ENCODE data around the gene AP4E1.

The AP4E1 gene

DNA sequence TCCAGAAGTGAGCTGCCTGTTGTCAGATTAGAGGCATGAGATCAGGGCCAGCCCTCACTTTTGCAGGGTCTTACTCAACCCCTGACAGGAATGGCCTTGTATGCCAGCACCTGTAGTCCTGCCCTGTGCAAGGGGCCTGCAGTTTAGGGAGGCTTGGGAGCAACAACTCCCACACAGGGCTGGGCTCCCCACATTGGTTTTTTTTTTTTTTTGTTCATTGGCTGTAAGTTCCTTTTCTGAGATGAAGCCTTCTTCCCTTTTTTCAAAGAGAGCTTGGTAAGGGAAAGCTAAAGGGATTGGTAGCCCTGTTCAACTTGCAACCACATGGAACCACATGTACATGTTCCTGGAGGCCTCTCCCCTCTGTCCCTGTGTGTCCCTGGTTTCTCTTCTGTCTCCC, 139.8 kb downstream of the AP4E1 start:
- Histone ChIP-seq H4K20me1 (ENCODE audit: insufficient read depth, low read length) (no peaks in the 10 kb centered on the region), H3K4me3 (ENCODE audit: low read length) (no peak overlapping the region), H3K4me2 (ENCODE audit: low read length) (no peak overlapping the region), H3K27me3 (ENCODE audit: low read depth, low read length) (no peaks in the 10 kb centered on the region), H3K9me3 (ENCODE audit: insufficient read depth, low read length) (no peaks in the 10 kb centered on the region), H3K79me2 (ENCODE audit: low read length) (no peaks in the 10 kb centered on the region), H3K9ac (ENCODE audit: low read length) (no peak overlapping the region), H2AFZ (ENCODE audit: low read depth, low read length) (no peak overlapping the region), H3K4me1 (ENCODE audit: low read length) (peaks cover 12% of the 10 kb centered on the region), H3K27ac (ENCODE audit: low read length) (no peak overlapping the region), H3K36me3 (replicated peaks; ENCODE audit: low read depth, low read length) (no peaks in the 10 kb centered on the region)
- no peak for TF ChIP-seq EZH2phosphoT487 (IDR thresholded peaks at IDR 0.05; ENCODE audit: low read depth)
- TF ChIP-seq CTCF (IDR thresholded peaks at IDR 0.05; ENCODE audit: low read depth, low read length), result no peak

DNA sequence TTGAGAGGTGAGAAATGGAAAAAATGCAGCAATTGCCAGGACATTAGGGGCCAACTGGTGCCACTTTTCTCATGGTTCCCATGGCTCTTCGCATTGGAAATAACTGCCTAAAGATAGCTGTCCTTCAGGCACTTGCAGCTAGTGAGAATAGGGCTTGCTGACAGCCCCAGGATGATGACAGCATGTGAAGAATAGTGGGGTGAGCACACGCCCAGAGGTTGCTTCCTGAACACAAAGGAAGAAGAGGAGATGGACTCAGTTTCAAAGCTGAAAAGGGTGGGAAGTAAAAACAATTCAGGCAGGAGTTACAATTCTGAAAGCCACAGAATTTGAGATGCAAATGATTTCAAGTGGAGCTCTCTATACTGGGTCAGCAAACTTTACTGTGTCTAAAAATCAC, 140.6 kb downstream of the AP4E1 start:
- H3K9me3 ChIP-seq (ENCODE audit: insufficient read depth, low read length), result no peaks in the 10 kb centered on the region
- H3K4me3 ChIP-seq (ENCODE audit: low read length), result no peak overlapping the region
- no peaks in the 10 kb centered on the region for H3K36me3 ChIP-seq (replicated peaks; ENCODE audit: low read depth, low read length)
- peaks cover 12% of the 10 kb centered on the region for H3K4me1 ChIP-seq (ENCODE audit: low read length)
- no peaks in the 10 kb centered on the region for H4K20me1 ChIP-seq (ENCODE audit: insufficient read depth, low read length)
- no peak for TF ChIP-seq EZH2phosphoT487 (IDR thresholded peaks at IDR 0.05; ENCODE audit: low read depth)
- H3K79me2 ChIP-seq (ENCODE audit: low read length), result no peaks in the 10 kb centered on the region
- no peaks in the 10 kb centered on the region for H3K27me3 ChIP-seq (ENCODE audit: low read depth, low read length)
- H3K27ac ChIP-seq (ENCODE audit: low read length), result no peak overlapping the region
- no peak overlapping the region for H2AFZ ChIP-seq (ENCODE audit: low read depth, low read length)
- H3K4me2 ChIP-seq (ENCODE audit: low read length), result no peak overlapping the region
- H3K9ac ChIP-seq (ENCODE audit: low read length), result no peak overlapping the region

DNA sequence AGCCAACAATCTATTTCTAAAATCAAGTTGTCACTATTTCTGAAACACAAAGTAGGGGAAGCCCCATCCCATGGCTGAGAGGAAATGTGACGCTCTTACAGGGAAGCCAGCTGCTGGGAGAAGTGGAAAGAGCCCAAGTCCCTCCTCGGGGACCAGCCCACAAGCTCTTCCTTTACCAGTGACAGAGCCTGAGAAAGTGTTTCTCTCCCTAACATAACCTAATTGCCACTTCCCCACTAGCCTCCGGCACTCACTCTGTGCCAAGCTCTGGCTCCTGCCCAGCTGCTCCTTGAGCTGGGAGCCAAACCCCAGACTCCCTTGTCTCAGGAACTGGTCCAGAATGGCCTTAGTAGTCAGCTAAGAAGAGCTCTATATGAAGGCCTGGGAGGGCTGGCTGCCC, 143.3 kb downstream of the AP4E1 start:
- Histone ChIP-seq H3K4me2 (ENCODE audit: low read length) (peak overlapping the region; percentile 3; the same call in 1 of the 2 replicates), H3K27me3 (ENCODE audit: low read depth, low read length) (no peaks in the 10 kb centered on the region), H3K79me2 (ENCODE audit: low read length) (no peaks in the 10 kb centered on the region), H2AFZ (ENCODE audit: low read depth, low read length) (no peak overlapping the region), H3K4me1 (ENCODE audit: low read length) (peaks cover 12% of the 10 kb centered on the region), H3K27ac (ENCODE audit: low read length) (no peak overlapping the region), H3K9ac (ENCODE audit: low read length) (no peak overlapping the region), H4K20me1 (ENCODE audit: insufficient read depth, low read length) (no peaks in the 10 kb centered on the region), H3K9me3 (ENCODE audit: insufficient read depth, low read length) (no peaks in the 10 kb centered on the region), H3K4me3 (ENCODE audit: low read length) (no peak overlapping the region), H3K36me3 (replicated peaks; ENCODE audit: low read depth, low read length) (no peaks in the 10 kb centered on the region)
- TF ChIP-seq EZH2phosphoT487 (IDR thresholded peaks at IDR 0.05; ENCODE audit: low read depth) (no peak), CTCF (IDR thresholded peaks at IDR 0.05; ENCODE audit: low read depth, low read length) (no peak)

DNA sequence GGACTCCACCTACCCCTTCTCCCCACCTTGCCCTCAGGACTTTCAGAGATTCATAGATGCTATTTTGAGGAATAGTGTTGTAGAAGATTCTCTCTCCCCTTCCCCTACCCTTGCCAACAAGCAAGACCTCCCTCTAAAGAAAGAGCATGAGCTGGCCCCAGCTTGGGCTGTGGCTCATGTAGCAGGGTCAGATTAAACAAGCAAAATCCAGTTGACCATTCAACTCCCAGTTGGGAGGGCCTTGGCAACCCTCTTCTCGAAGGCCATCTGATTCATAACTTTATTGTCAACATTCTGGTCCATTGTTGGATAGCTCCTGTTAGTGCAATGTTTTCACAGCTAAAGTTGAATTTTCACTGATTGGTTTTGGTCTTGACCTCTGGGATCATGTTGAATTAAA, 145.1 kb downstream of the AP4E1 start:
- no peak overlapping the region for H3K9ac ChIP-seq (ENCODE audit: low read length)
- H3K27ac ChIP-seq (ENCODE audit: low read length), result no peak overlapping the region
- H3K4me3 ChIP-seq (ENCODE audit: low read length), result no peak overlapping the region
- H3K79me2 ChIP-seq (ENCODE audit: low read length), result no peaks in the 10 kb centered on the region
- no peak for TF ChIP-seq CTCF (IDR thresholded peaks at IDR 0.05; ENCODE audit: low read depth, low read length)
- TF ChIP-seq EZH2phosphoT487 (IDR thresholded peaks at IDR 0.05; ENCODE audit: low read depth), result no peak
- no peaks in the 10 kb centered on the region for H3K36me3 ChIP-seq (replicated peaks; ENCODE audit: low read depth, low read length)
- H4K20me1 ChIP-seq (ENCODE audit: insufficient read depth, low read length), result no peaks in the 10 kb centered on the region
- H2AFZ ChIP-seq (ENCODE audit: low read depth, low read length), result no peak overlapping the region
- no peaks in the 10 kb centered on the region for H3K27me3 ChIP-seq (ENCODE audit: low read depth, low read length)
- H3K4me1 ChIP-seq (ENCODE audit: low read length), result peaks cover 12% of the 10 kb centered on the region
- no peaks in the 10 kb centered on the region for H3K9me3 ChIP-seq (ENCODE audit: insufficient read depth, low read length)
- H3K4me2 ChIP-seq (ENCODE audit: low read length), result no peak overlapping the region

DNA sequence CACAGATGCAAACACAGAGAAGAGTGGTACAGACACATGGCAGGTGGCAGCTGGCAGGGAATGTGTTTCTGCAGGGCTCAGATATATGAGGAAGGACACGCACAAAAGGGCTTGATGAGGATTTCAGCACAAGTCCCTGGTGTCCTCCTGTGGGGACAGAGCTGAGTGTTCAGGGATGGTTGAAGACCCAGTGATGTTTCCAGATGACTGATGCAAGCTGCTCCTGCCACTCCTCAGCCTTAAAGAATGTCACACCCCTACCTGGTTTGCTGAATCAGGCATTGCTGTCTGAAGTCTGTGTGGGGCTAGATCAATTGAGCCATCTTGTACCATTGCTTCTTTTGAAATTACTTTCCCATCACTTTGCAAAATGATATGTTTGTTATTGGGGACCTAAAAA, 146.1 kb downstream of the AP4E1 start:
- Histone ChIP-seq H3K36me3 (replicated peaks; ENCODE audit: low read depth, low read length) (no peaks in the 10 kb centered on the region), H3K4me3 (ENCODE audit: low read length) (no peak overlapping the region), H3K9me3 (ENCODE audit: insufficient read depth, low read length) (no peaks in the 10 kb centered on the region), H4K20me1 (ENCODE audit: insufficient read depth, low read length) (no peaks in the 10 kb centered on the region), H3K4me1 (ENCODE audit: low read length) (peaks cover 8% of the 10 kb centered on the region), H3K27me3 (ENCODE audit: low read depth, low read length) (no peaks in the 10 kb centered on the region), H3K27ac (ENCODE audit: low read length) (no peak overlapping the region), H3K9ac (ENCODE audit: low read length) (no peak overlapping the region), H3K4me2 (ENCODE audit: low read length) (no peak overlapping the region), H2AFZ (ENCODE audit: low read depth, low read length) (no peak overlapping the region), H3K79me2 (ENCODE audit: low read length) (no peaks in the 10 kb centered on the region)
- no peak for TF ChIP-seq EZH2phosphoT487 (IDR thresholded peaks at IDR 0.05; ENCODE audit: low read depth)
- TF ChIP-seq CTCF (IDR thresholded peaks at IDR 0.05; ENCODE audit: low read depth, low read length), result no peak

Data from OCI-LY3 (cell line).